ENCODE data around the gene CDC42BPA. TPM values are rescaled to one million over a fixed set of nuclear protein-coding genes. Genes with fewer than 3 reads are reported as not detected.

CDC42BPA gene
- total and polyA plus RNA-seq, 2 donors (not counting 3 experiments of a cell fraction or from before 2014, with no cell fraction given), result 26.1 to 92.6 TPM

- Histone ChIP-seq H3K27me3 (ENCODE audit: control insufficient read depth in 2 of 2, insufficient read depth in 2 of 2, low read length in 2 of 2) (no peaks in the 10 kb centered on the region), H2AFZ (ENCODE audit: low read depth, low read length) (no peak overlapping the region), H3K9me3 (replicated peaks; ENCODE audit: control insufficient read depth, insufficient read depth, low read length) (no peaks in the 10 kb centered on the region), H3K4me2 (ENCODE audit: insufficient read depth, low read length) (no peak overlapping the region), H3K79me2 (ENCODE audit: control insufficient read depth, insufficient read depth, low read length) (peaks cover 32% of the 10 kb centered on the region), H3K4me1 (ENCODE audit: control insufficient read depth, extremely low read depth, insufficient read depth, low read length) (peaks cover 9% of the 10 kb centered on the region), H3K27ac (ENCODE audit: insufficient read depth, low read depth, low read length) (no peak overlapping the region), H3K36me3 (ENCODE audit: control insufficient read depth in 2 of 2, extremely low read depth in 1 of 2, insufficient read depth in 2 of 2, low read length in 2 of 2) (peaks cover 6 to 7% of the 10 kb centered on the region in 2 experiments), H3K4me3 (replicated peaks in 1 of 3; ENCODE audit: insufficient read depth in 1 of 3, low read depth in 1 of 3, low read length in 3 of 3) (no peak overlapping the region), H3K9ac (replicated peaks; ENCODE audit: extremely low read depth, insufficient read depth, low read length) (no peak overlapping the region), H4K20me1 (replicated peaks; ENCODE audit: control insufficient read depth, extremely low read depth, insufficient read depth, low read length) (no peaks in the 10 kb centered on the region), H3K9me1 (replicated peaks; ENCODE audit: control insufficient read depth, extremely low read depth, insufficient read depth, low read length) (no peaks in the 10 kb centered on the region)
- TF ChIP-seq MYC (IDR thresholded peaks at IDR 0.05; ENCODE audit: low read depth, low read length) (no peak), GATA2 (IDR thresholded peaks at IDR 0.05; ENCODE audit: insufficient read depth, insufficient read length, low read depth, low read length) (no peak), MAX (IDR thresholded peaks at IDR 0.05; ENCODE audit: insufficient read depth, insufficient read length) (no peak), POLR2A (IDR thresholded peaks at IDR 0.05; ENCODE audit: low read depth, low read length) (no peak), POLR2AphosphoS5 (IDR thresholded peaks at IDR 0.05; ENCODE audit: insufficient read depth, low read depth, low read length) (no peak), JUN (IDR thresholded peaks at IDR 0.05; ENCODE audit: borderline replicate concordance, insufficient read depth, insufficient read length, low read depth) (no peak), FOS (IDR thresholded peaks at IDR 0.05; ENCODE audit: borderline replicate concordance, insufficient read depth, low read length) (no peak), CTCF (IDR thresholded peaks at IDR 0.05; ENCODE audit: extremely low read depth in 1 of 2, insufficient read depth in 1 of 2, low read depth in 1 of 2, low read length in 2 of 2) (no peak), EZH2 (IDR thresholded peaks at IDR 0.05; ENCODE audit: borderline replicate concordance, low read depth, low read length, severe bottlenecking) (no peak)
- BruUV-seq (replicated peaks), result no TSS peak
- DNase-seq (ENCODE audit: low read depth, low spot score) (no peak), FAIRE-seq (no peak)
- CTCF ChIA-PET, result no interaction called here
- POLR2A ChIA-PET, result no interaction called here
- dilution Hi-C loops (cut with MboI; ENCODE audit: extremely low pct_ligation_motif_present, low sequenced_read_pairs) (no loop called here), intact Hi-C loops (cut with micrococcal nuclease) (no loop called here)
Observed at GRCh38 chr1:227161470-227161869, 156.8 kb downstream of the CDC42BPA start.

All from endothelial cell of umbilical vein (primary cell).